Activated CD4-positive, alpha-beta T cell treated with anti-CD3 and anti-CD28 coated beads for 4 hours (primary cell): ENCODE results near the gene DUSP23.

ENCODE experiments used
- DNase-seq, 2 donors: peaks; one replicate each; pipeline ENCODE4 v3.0.0-alpha.2; 2020

Gene DUSP23

DNA sequence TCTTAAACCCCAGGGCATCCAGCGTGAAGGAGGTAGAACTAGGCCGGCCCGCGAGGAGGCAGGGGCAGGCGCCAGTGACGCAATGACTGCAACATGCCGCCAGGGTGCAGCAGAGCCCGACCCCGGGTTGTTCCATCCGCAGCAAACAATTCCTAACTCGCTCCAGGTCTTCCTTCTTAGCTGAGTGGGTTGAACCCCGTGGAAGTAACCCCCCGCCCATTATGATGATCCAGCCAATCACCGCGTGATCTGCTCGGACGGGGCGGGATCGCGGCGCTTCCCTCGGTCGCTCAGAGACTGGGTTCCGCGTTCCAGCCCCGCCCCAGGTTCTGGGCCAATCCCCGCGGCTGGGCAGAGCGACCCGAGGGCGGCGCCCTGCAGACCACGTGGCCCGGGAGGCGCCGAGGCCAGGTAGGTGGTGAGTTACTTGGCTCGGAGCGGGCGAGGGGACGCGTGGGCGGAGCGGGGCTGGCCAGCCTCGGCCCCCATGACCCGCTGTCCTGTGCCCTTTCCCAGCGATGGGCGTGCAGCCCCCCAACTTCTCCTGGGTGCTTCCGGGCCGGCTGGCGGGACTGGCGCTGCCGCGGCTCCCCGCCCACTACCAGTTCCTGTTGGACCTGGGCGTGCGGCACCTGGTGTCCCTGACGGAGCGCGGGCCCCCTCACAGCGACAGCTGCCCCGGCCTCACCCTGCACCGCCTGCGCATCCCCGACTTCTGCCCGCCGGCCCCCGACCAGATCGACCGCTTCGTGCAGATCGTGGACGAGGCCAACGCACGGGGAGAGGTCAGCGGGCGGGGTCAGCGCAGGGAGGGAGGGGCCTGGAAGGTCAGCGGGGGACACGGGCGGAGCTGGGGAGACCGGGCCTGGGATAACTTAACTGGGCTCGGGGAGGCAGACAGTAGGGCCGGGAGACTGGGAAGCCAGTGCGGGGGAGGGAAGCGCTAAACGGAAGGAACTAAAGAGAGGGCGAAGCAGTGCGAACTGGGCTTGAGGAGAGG, at the start of gene DUSP23:
Gene DUSP23 (plus strand): TSS at position 380 of the 1,000 bp plus-strand sequence. CDS start 139 bp downstream, at position 519.
- peak; percentile 94 to 97 for DNase-seq

- no peak for DNase-seq
Measured at GRCh38 chr1:159737238-159737916, 43.4 kb upstream of the DUSP23 start.

GRCh38 chr1:159743651-159744410, 36.9 kb upstream of the DUSP23 start:
- DNase-seq: no peak

GRCh38 chr1:159746666-159747065, 34.1 kb upstream of the DUSP23 start:
- no peak for DNase-seq

DNA sequence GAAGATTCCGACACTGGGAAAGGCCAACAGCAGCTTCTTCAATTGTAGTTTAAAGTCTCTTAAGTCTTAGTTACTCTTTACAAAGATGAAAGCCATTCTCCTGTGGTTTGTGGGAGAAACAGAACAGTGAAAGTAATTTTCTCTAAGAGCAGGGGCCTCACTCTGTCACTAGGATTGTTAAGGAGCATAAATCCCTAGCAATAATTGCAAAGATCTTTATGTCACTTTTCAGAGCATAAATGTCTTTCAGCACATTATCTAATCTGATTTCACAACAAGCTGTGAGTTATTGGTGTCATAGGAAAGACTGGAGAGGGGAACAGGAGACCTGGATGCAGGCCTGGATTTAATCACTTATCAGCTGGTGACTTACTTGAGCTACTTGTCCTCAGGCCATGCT, 32.4 kb upstream of the DUSP23 start:
- no peak for DNase-seq

DNA sequence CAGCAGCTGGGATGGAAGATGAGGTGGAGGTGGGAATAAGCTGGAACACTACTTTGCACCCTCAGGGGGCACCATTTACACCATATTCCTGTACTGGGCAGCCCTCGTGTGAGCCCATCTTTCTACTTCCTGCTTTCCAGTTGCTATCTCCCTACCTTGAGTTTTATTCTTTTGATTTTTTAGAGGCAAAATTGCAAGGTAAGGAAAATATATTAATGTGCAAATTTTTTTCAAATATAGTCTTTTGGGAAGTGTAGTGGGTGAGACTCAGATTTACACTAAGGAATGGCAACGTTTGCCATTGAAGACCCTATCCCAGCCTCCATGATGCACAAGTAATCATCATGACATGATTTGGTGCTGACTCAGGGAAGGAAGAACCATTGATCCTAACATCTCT, 31.1 kb upstream of the DUSP23 start:
- no peak for DNase-seq

GRCh38 chr1:159750621-159751020, 30.1 kb upstream of the DUSP23 start:
- DNase-seq: no peak

DNA sequence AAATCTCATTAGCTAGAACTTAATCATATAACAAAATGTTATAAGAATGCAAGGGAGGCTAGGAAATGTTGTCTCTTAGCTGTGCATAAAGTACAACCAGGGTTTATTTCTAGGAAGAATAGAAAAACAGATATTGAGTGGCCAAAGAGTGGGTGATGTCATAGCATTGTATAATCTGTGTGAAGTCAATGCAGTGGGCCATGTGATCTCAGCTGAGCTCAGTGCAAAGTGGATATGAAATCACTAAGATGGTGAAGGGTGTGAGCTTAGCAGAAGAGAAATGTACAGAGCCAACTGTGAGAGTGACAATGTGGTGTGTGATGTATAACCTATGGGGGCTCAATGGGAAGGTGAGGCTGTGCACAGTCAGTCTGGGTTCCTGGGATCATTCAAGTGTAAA, 29.7 kb upstream of the DUSP23 start:
- no peak for DNase-seq

DNA sequence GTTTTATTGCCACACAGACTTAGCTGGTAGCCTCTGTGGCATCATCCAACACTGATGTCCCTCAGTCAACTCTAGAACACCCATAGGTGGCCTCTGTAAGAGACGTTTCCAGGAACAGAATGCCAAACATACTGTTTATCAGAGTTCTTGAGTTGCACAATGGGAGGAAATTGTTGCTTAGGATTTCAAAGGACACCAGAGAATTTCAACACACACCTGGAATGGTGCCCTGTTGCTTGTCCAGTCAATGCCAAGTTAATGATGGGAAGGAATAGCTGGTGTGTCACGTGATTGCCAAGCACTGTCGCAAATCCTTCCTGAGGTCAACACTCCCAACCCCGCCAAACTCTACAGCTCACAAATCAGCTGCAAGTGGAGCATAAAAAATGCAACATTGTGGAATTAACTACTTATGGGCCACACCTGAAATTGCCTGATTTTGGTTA, 28.6 kb upstream of the DUSP23 start:
- DNase-seq: no peak

DNA sequence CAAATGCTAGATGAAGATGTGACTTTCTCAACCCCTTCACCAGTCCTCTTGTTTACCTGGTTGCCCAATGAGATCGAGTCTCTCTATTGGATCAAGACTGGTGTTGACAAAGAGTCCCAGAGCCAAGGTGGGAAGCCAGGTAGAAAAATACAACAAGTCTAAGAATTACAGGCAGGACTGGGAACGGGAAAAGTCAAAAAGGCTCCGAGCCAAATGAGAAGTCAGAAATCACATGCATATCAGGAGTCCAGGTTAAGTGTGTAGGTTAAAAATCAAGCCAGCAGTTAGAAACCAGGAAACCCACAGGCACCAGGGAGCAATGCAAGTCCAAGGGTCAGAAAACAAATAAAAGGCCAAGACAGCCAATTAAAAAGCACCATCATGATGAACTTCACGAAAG, 27.4 kb upstream of the DUSP23 start:
- DNase-seq: no peak

- no peak for DNase-seq
Measured at GRCh38 chr1:159755451-159756007, 25.2 kb upstream of the DUSP23 start.

- DNase-seq: no peak
Measured at GRCh38 chr1:159756397-159756796, 24.4 kb upstream of the DUSP23 start.

- DNase-seq: no peak
Measured at GRCh38 chr1:159763686-159764085, 17.1 kb upstream of the DUSP23 start.

- no peak for DNase-seq
Measured at GRCh38 chr1:159765806-159766205, 15.0 kb upstream of the DUSP23 start.

GRCh38 chr1:159771127-159771895, 9.5 kb upstream of the DUSP23 start:
- no peak for DNase-seq

- no peak for DNase-seq
Measured at GRCh38 chr1:159774465-159774864, 6.3 kb upstream of the DUSP23 start.

DNA sequence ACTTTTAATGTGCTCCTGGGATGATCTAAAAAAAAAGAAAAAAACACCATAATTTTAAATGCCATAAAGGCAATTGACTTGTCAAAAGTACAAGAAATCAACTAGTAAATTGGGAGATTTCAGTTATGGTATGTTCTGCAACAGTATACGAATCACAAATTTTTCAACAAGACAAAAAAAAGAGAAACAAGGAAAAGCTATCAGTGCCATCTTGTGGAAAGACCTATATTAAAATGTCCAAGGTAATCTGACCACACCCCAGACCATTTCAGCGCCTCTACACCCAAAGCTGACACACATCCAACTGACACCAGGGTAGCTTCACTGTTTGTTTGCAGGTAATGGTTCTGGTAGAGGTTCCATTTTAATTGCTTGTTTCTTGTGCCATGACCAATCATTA, 5.0 kb upstream of the DUSP23 start:
- no peak for DNase-seq

DNA sequence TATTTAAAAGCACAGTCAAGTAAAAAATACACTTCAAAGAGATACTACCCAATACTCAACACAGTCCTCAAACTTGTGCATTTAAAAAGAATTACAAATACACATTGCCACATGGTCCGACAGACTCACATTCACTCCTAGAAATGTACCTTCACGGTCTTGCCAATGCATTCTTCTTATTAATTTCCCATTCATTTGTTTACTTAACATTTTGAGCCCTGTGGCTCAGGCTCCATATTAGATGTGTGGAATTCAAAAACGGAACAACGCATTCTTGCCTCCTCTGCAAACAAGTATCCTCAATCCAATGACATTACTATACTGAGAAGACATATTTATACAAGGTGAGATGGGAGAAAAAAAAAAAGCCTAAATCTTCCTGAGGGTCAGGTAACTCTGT, 2.5 kb upstream of the DUSP23 start:
- DNase-seq: no peak

DNA sequence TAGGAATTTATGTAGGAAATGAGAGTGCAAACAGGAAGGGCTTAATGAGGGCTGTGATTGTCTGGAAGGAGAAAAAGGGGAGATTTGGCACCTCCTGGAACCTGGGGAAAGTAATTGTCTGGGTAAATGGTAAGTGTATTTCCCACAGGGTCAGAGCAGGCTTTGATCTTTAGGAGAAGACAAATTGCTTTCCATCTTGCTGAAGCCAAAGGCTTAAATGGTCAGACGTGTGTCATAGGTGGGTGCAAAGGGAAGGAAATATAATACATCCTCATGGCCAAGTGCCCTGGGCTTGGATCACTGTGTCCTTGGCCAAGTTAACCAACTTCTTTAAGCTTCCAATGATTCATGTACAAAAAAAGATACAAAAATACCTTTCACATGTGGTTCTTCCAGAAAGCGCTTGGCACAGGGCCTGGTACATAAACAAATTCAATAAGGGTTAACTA, 1.3 kb upstream of the DUSP23 start:
- DNase-seq: no peak

GRCh38 chr1:159781992-159782391, 1.2 kb downstream of the DUSP23 start:
- no peak for DNase-seq

DNA sequence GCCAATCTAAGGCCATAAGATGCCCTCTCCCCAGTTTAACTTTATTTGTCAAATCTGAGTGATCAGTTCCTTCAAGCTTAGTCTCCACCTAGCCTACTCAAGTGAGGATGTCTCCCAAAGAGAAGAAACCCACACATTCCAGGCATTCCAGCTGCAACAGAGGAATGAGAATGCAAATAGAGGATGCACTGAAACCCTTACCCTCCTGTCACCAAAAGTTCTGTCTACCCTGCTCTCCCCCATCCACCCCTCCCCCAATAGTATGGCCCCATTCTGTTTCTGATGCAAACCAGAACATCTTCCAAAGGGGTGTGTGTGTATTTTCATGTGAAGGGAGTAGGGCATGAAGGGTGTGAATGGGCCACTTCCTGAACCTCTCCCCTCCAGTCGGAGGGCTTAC, 3.0 kb downstream of the DUSP23 start:
- no peak for DNase-seq

DNA sequence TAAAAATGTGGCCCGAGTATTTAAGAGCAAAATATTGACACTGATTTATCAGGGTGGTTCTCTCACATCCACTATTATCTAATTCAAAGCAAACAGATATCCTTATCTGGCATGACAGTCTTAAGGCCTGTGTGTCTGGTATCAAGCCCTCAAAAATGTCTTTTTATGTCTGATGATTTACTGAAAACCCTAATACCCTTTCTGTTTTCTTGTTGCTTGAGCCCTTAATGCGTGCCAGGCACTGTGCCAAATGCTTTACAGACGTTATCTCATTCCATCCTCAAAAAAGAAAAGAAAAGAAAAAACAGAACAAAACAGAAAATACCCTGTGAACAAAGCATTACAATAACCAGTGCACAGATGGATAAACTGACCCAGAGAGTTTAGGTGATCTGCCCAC, 5.7 kb downstream of the DUSP23 start:
- DNase-seq: no peak
